Ishikawa (cell line): Measurements from ENCODE around the gene STARD8.

ENCODE experiments used
- CEBPB ChIP-seq: IDR thresholded peaks from 2 replicates; pipeline ENCODE4 v1.6.1; 2012
- CREB1 ChIP-seq: IDR thresholded peaks from 2 replicates; pipeline ENCODE4 v1.6.1; 2012; ENCODE audit warnings: low read depth
- EP300 ChIP-seq: IDR thresholded peaks from 2 replicates; pipeline ENCODE4 v1.6.1; 2012; ENCODE audit warnings: borderline replicate concordance
- MAX ChIP-seq: IDR thresholded peaks from 2 replicates; pipeline ENCODE4 v1.6.1; 2012
- NFIC ChIP-seq: IDR thresholded peaks from 2 replicates; pipeline ENCODE4 v1.6.1; 2012
- RAD21 ChIP-seq: IDR thresholded peaks from 2 replicates; pipeline ENCODE4 v1.6.1; 2012; ENCODE audit warnings: low read depth
- REST ChIP-seq: IDR thresholded peaks from 2 replicates; pipeline ENCODE4 v1.6.1; 2012; ENCODE audit warnings: low read depth, mild to moderate bottlenecking
- TAF1 ChIP-seq: IDR thresholded peaks from 2 replicates; pipeline ENCODE4 v1.6.1; 2012; ENCODE audit warnings: low read depth, mild to moderate bottlenecking
- TCF12 ChIP-seq: IDR thresholded peaks from 2 replicates; pipeline ENCODE4 v1.6.1; 2012; ENCODE audit warnings: low read depth
- TEAD4 ChIP-seq: IDR thresholded peaks from 2 replicates; pipeline ENCODE4 v1.6.1; 2012
- YY1 ChIP-seq: IDR thresholded peaks from 2 replicates; pipeline ENCODE4 v1.6.1; 2012; ENCODE audit warnings: low read depth

- TF ChIP-seq NFIC (no peak), TAF1 (no peak), REST (no peak), CEBPB (no peak), RAD21 (no peak), MAX (no peak), EP300 (no peak), TCF12 (no peak), CREB1 (no peak), TEAD4 (no peak), YY1 (no peak)
Measured at GRCh38 chrX:68695206-68695845, 47.9 kb downstream of the STARD8 start.
